T-helper 17 cell (primary cell): ENCODE results near the gene DENND5A. TPM values are rescaled to one million over a fixed set of nuclear protein-coding genes. Genes with fewer than 3 reads are reported as not detected.

ENCODE experiments used
- ATAC-seq: fragments of 150-1000 bp; cut with Tn5 transposase; 2 replicates; pipeline ENCODE4 v1.10.0; 2021; ENCODE audit warnings: mild to moderate bottlenecking, moderate library complexity
- DNase-seq, 3 donors: peaks; one replicate each; pipeline versions ENCODE4 v3.0.0 to v3.0.0-alpha.2; 2020 to 2021
- H3K9me3 ChIP-seq: one replicate; pipeline ENCODE4 v1.7.0; 2013; ENCODE audit warnings: low read length, mild to moderate bottlenecking; ENCODE audit not compliant: control insufficient read depth, poor library complexity, severe bottlenecking
- H3K27ac Mint-ChIP-seq: one replicate; pipeline ENCODE4 v1.8.0; 2022; ENCODE audit warnings: mild to moderate bottlenecking, moderate library complexity, mixed read lengths
- H3K27me3 Mint-ChIP-seq: one replicate; pipeline ENCODE4 v1.8.0; 2022; ENCODE audit warnings: mixed read lengths
- H3K36me3 Mint-ChIP-seq: one replicate; pipeline ENCODE4 v1.8.0; 2022; ENCODE audit warnings: low read depth, mixed read lengths
- H3K4me1 Mint-ChIP-seq: one replicate; pipeline ENCODE4 v1.8.0; 2022; ENCODE audit warnings: mild to moderate bottlenecking, mixed read lengths
- H3K4me3 Mint-ChIP-seq: one replicate; pipeline ENCODE4 v1.8.0; 2022; ENCODE audit warnings: mild to moderate bottlenecking, moderate library complexity, mixed read lengths
- total RNA-seq, 4 donors: library from RNA in 2 of 4; stranded (reverse) in 2 of 4; gene quantifications; one replicate each; pipeline ENCODE4 v1.2.3 and lab custom pipeline; 2022 to 2026

DENND5A gene
- total RNA-seq: 10 to 100 TPM; 66.3 to 96.5 TPM
- total RNA-seq (lab: John Stamatoyannopoulos, UW): 95.8 to 137 reads per million in 2 donors

DNA sequence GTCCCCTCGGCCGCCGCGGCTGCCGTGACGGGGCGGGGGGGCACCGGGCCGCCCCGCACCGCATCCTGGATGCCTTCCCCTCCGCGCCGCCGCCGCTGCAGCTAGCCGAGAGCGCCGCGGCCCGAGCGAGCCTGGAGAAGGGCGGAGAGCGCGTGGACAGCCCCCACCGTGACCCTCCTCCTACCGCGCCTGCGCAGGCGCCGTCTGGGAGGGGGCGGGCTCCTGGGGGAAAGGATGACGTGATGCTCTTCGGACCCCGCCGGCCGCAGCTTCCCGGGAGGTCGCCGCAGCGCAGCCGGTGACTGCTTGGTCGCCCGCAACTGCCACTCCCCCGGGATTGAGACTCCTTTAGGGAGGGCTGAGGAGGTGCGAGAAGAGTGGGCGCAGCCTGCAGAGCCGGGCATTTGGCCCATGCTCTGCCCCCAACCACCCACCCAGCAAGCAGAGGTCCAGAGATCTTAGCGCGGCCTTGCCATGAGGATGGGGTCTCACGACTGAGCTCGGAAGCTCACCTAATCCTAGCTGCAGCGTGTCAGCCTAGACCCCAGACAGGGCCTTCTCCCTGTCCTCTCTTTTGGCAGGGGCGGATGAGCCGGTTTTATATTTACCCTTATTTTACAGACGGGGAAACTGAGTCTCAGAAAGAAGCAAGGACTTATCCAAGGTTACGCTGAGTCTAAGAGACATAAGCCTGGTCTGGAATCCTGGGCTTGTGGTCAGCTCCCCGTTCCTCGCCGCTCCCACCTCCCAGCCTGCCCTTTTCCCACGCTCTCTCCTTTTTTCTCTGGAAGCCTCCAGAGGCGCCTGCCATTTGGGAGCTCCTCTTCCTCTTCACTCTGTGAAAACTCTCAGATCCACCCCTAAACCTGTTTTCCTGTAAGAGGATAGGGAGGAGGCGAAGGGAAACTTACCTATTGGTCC, at the start of gene DENND5A:
DENND5A (minus strand) TSS at position 140 of the 921 bp plus-strand sequence. CDS start 281 bp downstream, outside the sequence.
- peak within 1 kb of the TSS; percentile 96 for H3K4me3 Mint-ChIP-seq
- no peaks in the 10 kb centered on the region for H3K36me3 Mint-ChIP-seq
- H3K4me1 Mint-ChIP-seq: peaks cover 29% of the 10 kb centered on the region
- DNase-seq: peak in 2 of 3 donors; percentile 44 to 50
- peak within 1 kb of the TSS; percentile 94 for H3K27ac Mint-ChIP-seq
- no peaks in the 10 kb centered on the region for H3K27me3 Mint-ChIP-seq
- peak; percentile 59 for ATAC-seq
- H3K9me3 ChIP-seq: no peaks in the 10 kb centered on the region

DNA sequence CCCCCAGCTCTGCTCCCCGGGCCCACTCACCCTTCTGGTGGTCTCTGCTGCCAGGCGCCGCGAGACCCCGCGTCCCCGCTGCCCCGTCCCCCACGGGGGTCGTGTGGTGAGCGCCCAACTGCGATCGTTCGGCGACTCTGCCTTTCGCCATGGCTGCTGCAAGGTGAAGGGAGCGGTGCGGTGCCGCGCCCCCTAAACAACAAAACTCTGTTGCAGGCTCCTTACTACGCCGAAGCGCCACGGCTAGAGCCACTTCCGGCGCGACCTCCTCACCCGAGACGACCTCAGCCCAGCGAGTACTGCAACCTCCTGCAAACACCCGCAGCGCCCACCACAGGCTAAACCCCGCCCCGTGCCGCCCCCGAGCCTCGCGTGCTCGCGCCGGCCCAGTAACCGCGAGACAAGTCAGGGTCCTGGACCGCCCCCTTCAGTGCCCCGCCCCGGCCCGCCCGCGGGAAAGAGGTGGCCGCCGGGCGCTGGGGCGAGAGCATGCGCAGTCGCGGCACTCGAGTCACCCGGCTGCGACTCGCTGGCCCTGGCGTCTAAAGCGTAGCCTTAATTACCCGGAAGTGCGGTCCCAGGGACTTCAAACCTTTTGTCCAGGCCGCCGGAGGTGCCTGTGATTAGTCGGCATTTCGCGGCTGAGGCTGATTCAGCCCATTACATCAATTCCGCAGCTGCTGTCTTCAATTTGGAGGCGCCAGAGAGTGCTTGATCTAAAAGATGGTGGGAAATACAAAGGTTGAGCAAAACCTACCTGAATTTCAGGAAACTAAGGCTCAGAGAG, 49.3 kb upstream of the DENND5A start, which contains the start of gene TMEM41B:
TMEM41B (minus strand) TSS at position 303 of the 787 bp plus-strand sequence; CDS start at position 151, 152 bp downstream.
- Mint-ChIP-seq H3K27ac (peak within 1 kb of the TSS; percentile 95), H3K4me3 (peak within 1 kb of the TSS; percentile 99), H3K36me3 (peaks cover 9% of the 10 kb centered on the region), H3K27me3 (peaks cover 18% of the 10 kb centered on the region), H3K4me1 (peaks cover 30% of the 10 kb centered on the region)
- peak; percentile 98 to 99 (median 99) for DNase-seq
- peak; percentile 96 for ATAC-seq
- H3K9me3 ChIP-seq: no peaks in the 10 kb centered on the region

DNA sequence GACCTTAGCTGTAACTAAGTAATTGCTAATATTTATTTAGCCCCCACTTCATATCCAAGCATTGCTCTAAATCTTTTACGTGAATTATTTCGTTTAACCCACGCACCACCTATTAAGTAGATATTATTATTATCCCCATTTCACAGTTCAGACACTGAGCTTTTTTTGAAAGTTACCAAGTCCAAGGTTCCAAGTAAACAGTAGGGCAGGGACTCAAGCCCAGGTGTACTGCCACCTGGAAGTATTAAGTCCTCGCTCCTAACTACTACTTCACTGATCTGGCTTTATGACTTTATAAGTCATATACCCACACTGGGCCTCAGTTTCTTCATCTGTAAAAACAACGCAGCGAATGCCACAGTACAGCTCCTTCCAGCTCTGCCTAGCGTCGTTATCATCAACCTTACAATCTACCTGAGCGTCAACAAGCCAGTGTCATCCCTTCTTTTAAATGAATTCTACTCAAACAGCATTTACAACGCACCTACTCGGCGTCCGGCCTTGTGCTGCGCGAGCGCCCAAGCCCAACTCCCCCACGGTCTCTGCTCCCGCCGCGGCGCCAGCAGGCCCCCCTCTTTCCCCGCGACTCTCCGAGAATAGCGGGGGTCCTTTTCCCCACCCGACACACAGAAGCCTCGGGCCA, 48.6 kb upstream of the DENND5A start:
- H3K4me1 Mint-ChIP-seq: peaks cover 33% of the 10 kb centered on the region
- DNase-seq: peak in 2 of 3 donors; percentile 10 to 17
- peak overlapping the region; percentile 99 for H3K4me3 Mint-ChIP-seq
- peaks cover 14% of the 10 kb centered on the region for H3K27me3 Mint-ChIP-seq
- peaks cover 9% of the 10 kb centered on the region for H3K36me3 Mint-ChIP-seq
- no peaks in the 10 kb centered on the region for H3K9me3 ChIP-seq
- peak; percentile 6 for ATAC-seq
- peak overlapping the region; percentile 95 for H3K27ac Mint-ChIP-seq

DNA sequence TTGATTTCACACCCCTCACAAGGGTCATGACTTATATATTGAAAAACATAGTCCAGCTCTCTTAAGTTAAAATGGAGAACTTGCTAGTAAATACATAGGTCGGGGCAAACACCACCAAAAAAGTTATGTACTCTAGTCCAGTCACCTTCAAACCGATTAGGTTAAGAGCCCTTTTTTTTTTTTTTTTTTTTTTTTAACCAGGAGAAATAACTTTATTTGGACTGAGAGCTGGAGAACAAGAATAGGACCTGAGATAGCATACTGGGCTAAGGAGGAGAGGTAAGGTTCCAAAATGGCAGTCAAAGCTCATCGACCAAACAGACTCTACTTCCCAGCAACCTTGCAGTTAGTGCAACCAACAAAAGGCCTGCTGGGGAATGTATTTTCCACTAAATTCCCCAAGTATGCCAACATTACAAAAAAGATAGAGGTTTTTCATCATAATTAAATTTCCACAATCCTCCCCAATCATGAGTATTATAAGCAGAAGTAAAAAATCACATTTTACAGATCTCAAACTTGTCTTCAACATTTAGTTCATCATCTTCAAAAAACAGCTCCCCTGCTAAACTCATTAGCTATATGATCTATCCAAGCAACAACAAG, 45.4 kb upstream of the DENND5A start:
- DNase-seq (no peak), ATAC-seq (no peak)
- Mint-ChIP-seq H3K27me3 (no peaks in the 10 kb centered on the region), H3K27ac (no peak overlapping the region), H3K4me1 (peaks cover 40% of the 10 kb centered on the region), H3K36me3 (peaks cover 8% of the 10 kb centered on the region), H3K4me3 (no peak overlapping the region)
- H3K9me3 ChIP-seq: no peaks in the 10 kb centered on the region

DNA sequence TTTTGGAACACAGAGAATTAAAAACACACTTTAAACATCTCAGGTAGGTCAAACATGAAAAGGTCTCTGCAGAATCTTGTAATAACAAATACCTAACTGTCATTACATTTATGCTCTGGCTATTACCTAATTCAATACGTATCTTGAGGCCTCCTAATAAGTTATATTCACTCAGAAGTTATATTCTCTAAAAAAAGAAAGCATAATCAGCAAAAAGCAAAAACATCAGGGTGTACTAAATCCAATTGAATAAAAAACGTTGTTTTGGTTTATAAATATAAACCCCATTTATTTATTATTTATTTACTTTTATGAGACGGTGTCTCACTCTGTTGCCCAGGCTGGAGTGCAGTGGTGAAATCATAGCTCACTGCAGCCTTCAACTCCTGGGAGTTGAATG, 39.0 kb upstream of the DENND5A start:
- H3K4me1 Mint-ChIP-seq: peaks cover 14% of the 10 kb centered on the region
- H3K4me3 Mint-ChIP-seq: no peak overlapping the region
- peaks cover 3% of the 10 kb centered on the region for H3K36me3 Mint-ChIP-seq
- ATAC-seq: no peak
- no peaks in the 10 kb centered on the region for H3K9me3 ChIP-seq
- H3K27ac Mint-ChIP-seq: peak overlapping the region; percentile 78
- H3K27me3 Mint-ChIP-seq: no peaks in the 10 kb centered on the region
- DNase-seq: no peak

DNA sequence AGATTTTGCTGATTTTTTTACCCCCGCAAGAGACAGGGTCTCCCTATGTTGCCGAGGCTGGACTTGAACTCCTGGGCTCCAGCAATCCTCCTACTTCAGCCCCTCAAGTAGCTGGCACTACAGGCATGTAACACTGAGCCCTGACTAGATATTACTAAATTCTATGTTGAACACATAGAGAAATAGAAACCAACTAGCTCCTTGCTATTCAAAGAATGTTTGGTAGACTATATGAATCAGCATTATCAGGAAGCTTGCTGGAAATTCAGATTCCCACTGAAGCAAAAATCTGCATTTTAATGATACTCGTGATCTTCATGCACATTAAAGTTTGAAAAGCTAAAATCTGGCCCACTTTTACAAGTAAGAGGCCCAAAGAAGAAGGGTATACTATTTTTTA, 37.3 kb upstream of the DENND5A start:
- no peaks in the 10 kb centered on the region for H3K9me3 ChIP-seq
- no peak for DNase-seq
- Mint-ChIP-seq H3K4me3 (no peak overlapping the region), H3K27me3 (no peaks in the 10 kb centered on the region), H3K4me1 (peaks cover 9% of the 10 kb centered on the region), H3K27ac (no peak overlapping the region), H3K36me3 (peaks cover 5% of the 10 kb centered on the region)
- no peak for ATAC-seq

DNA sequence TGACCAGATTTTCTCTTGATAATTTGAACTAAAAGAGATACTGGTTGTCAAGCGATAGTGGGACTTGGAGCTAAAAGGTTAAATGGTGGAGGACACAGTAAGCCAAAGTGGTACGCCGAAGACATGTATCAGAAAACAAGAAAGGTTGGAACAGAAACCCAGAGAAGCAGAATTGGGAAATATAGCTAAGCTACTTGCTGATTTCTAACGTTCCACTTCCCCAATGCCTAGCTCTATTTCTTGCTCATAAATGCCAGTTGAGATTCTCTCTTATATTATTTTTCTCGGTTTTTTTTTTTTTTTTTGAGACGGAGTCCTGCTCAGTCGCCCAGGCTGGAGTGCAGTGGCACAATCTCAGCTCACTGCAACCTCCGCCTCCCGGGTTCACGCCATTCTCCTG, 36.6 kb upstream of the DENND5A start:
- Mint-ChIP-seq H3K36me3 (peaks cover 3% of the 10 kb centered on the region), H3K4me3 (no peak overlapping the region), H3K4me1 (peaks cover 7% of the 10 kb centered on the region), H3K27me3 (no peaks in the 10 kb centered on the region), H3K27ac (no peak overlapping the region)
- DNase-seq (no peak), ATAC-seq (no peak)
- no peaks in the 10 kb centered on the region for H3K9me3 ChIP-seq

DNA sequence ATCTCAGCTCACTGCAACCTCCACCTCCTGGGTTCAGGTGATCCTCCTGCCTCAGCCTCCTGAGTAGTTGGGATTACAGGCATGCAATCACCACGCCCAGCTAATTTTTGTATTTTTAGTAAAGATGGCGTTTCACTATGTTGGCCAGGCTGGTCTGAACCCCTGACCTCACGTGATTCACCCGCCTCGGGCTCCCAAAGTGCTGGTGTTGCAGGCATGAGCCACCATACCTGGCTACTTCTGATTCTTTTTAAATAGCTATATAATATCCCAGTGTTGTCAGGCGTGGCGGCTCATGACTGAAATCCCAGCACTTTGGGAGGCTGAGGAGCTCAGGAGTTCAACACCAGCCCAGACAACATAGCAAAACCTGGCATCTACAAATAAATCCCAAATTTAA, 28.5 kb upstream of the DENND5A start:
- Mint-ChIP-seq H3K27ac (no peak overlapping the region), H3K4me3 (no peak overlapping the region)
- ATAC-seq: no peak

DNA sequence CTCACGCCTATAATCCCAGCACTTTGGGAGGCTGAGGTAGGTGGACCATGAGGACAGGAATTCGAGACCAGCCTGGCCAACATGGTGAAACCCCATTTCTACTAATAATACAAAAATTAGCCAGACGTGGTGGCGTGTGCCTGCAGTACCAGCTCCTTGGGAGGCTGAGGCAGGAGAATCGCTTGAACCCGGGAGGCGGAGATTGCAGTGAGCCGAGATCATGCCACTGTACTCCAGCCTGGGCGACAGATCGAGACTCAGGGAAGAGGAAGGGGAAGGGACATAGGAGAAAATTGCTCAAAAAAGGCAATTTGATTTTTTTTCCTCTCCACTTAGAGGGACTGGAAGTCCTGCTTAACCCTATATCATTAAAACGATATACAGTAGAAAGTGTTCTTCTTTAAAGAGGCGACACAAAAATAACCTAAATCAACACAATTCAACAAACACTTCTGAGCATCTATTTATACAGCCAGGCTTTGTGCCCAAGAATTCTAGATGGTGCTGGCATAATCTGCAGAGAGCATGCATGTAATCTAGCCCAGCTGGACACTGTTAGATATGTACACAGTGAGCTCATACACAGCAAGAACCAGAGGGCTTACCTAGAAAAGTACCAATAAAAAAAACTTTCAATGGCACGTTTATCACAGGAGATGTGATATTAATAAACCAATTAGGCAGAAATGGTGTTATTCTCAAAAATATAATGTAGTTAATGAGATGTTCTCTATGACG, 20.9 kb upstream of the DENND5A start:
- no peak overlapping the region for H3K27ac Mint-ChIP-seq
- ATAC-seq: no peak
- peaks cover 9% of the 10 kb centered on the region for H3K4me1 Mint-ChIP-seq
- H3K4me3 Mint-ChIP-seq: no peak overlapping the region
- no peak for DNase-seq
- no peaks in the 10 kb centered on the region for H3K9me3 ChIP-seq
- H3K27me3 Mint-ChIP-seq: no peaks in the 10 kb centered on the region
- H3K36me3 Mint-ChIP-seq: peaks cover 4% of the 10 kb centered on the region

More for the DNA sequence above, 28.5 kb upstream of the DENND5A start:
- Mint-ChIP-seq H3K4me1 (peaks cover 7% of the 10 kb centered on the region), H3K27me3 (no peaks in the 10 kb centered on the region), H3K36me3 (peaks cover 6% of the 10 kb centered on the region)
- no peaks in the 10 kb centered on the region for H3K9me3 ChIP-seq
- DNase-seq: no peak

DNA sequence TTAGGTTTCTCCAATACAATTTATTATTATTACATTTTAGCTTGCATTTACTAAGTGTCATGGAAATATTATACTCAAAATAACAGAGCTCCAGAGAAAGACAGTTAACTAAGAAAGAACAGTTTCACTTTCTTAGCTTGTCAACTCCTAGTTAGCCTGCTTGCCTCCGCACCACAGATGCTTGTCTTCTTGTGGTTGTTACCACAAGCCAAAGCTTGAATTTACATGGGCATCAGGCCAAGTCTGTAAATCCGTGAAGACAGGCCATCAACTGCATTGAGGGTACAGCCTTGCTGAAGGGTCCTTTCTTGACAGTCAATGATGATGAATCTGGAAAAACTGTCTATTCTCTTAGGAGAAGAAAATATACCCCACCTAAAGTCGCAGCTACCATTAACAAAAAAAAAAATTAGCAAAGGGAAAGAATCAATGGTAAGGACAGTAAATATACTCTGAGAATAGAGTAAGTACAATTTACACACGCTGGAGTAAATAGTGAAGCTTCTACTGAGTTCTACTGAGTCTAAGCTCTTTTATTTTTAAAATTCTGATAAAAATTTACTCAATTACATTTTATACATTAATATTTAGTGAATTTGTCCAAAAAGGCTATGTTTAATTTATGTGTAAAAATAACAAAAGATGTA, 15.6 kb upstream of the DENND5A start:
- Mint-ChIP-seq H3K4me1 (peaks cover 8% of the 10 kb centered on the region), H3K36me3 (no peaks in the 10 kb centered on the region), H3K4me3 (peak overlapping the region; percentile 68), H3K27ac (peak overlapping the region; percentile 66), H3K27me3 (no peaks in the 10 kb centered on the region)
- H3K9me3 ChIP-seq: no peaks in the 10 kb centered on the region
- ATAC-seq: peak; percentile 96
- DNase-seq: no peak

DNA sequence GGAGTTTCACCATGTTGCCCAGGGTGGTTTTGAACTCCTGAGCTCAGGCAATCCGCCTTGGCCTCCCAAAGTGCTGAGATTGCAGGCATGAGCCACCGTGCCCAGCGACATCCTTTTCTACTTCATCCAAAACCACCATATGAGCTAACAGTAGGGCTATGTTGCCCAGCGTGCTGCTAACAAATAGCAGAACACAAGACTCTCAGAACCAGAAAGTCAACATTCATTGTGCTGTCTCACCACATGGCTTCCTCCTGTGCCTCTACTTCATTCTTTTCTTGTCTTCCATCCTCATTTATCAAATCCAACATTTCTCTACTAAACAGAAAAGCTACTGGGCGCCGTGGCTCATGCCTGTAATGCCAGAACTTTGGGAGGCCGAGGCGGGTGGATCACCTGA, 12.0 kb upstream of the DENND5A start:
- Mint-ChIP-seq H3K4me1 (peaks cover 16% of the 10 kb centered on the region), H3K27ac (no peak overlapping the region), H3K4me3 (no peak overlapping the region), H3K36me3 (no peaks in the 10 kb centered on the region), H3K27me3 (no peaks in the 10 kb centered on the region)
- DNase-seq: no peak
- ATAC-seq: no peak
- H3K9me3 ChIP-seq: no peaks in the 10 kb centered on the region

DNA sequence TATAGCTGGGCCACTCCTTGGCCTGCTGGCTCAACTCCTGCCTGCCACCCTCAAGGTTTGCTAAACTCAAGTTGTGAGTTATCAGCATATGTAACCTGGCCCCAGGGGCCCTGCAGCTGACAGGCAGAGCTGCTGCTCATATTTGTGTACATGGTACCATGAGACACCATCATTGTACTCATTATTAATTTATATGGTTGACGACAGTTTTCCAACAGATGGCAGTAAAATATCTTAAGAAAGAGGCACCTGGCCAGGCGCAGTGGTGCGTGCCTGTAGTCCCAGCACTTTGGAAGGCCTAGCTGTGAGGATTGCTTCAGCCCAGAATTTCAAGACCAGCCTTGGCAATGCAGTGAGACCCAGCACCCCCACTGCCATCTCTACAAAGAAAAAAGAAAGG, 11.4 kb upstream of the DENND5A start:
- no peak overlapping the region for H3K27ac Mint-ChIP-seq
- no peaks in the 10 kb centered on the region for H3K9me3 ChIP-seq
- peaks cover 16% of the 10 kb centered on the region for H3K4me1 Mint-ChIP-seq
- ATAC-seq (no peak), DNase-seq (no peak)
- H3K4me3 Mint-ChIP-seq: no peak overlapping the region
- no peaks in the 10 kb centered on the region for H3K36me3 Mint-ChIP-seq
- no peaks in the 10 kb centered on the region for H3K27me3 Mint-ChIP-seq
